Brain microvascular endothelial cell (primary cell): ENCODE measurements around the gene KLF6.

ENCODE experiments used
- DNase-seq: peaks from one replicate; pipeline ENCODE4 v3.0.0-alpha.2; 2020
- H3K27ac ChIP-seq: fragments of 250-450 bp; sonication (Bioruptor Pico); 2 replicates; pipeline ENCODE4 v1.5.1; 2020; ENCODE audit warnings: mild to moderate bottlenecking, moderate library complexity
- H3K27me3 ChIP-seq: fragments of 250-450 bp; sonication (Bioruptor Pico); replicated peaks from 2 replicates; pipeline ENCODE4 v1.5.1; 2020; ENCODE audit warnings: mild to moderate bottlenecking
- H3K36me3 ChIP-seq: fragments of 250-450 bp; sonication (Bioruptor Pico); replicated peaks from 2 replicates; pipeline ENCODE4 v1.5.1; 2020; ENCODE audit warnings: mild to moderate bottlenecking
- H3K4me3 ChIP-seq: 2 replicates; pipeline ENCODE4 v1.5.1; 2011; ENCODE audit warnings: low read depth, mild to moderate bottlenecking, control low read depth, low read length, moderate library complexity
- CTCF ChIP-seq: IDR thresholded peaks from 2 replicates; pipeline ENCODE4 v1.5.1; 2011; ENCODE audit warnings: low read depth, mild to moderate bottlenecking, moderate library complexity, low read length, control low read depth, inconsistent platforms; ENCODE audit errors: missing control alignments
- in situ Hi-C: cut with HindIII; loops from 2 replicates; pipeline ENCODE4 v1.10.0; 2017; ENCODE audit warnings: low sequenced_read_pairs, low pct_ligation_motif_present

KLF6 gene

GRCh38 chr10:3781468-3782145 lies 3.4 kb downstream of the KLF6 start:
- DNase-seq, result peak; percentile 60

GRCh38 chr10:3780771-3781467 lies 4.1 kb downstream of the KLF6 start:
- in situ Hi-C loops, result no loop called here
- Histone ChIP-seq H3K27ac (peak overlapping the region; percentile 97), H3K4me3 (peak overlapping the region; percentile 98), H3K27me3 (no peaks in the 10 kb centered on the region), H3K36me3 (peaks cover 79% of the 10 kb centered on the region)
- TF ChIP-seq CTCF, result no peak
- no peak for DNase-seq

More at GRCh38 chr10:3781468-3782145, 3.4 kb downstream of the KLF6 start:
- in situ Hi-C loops, result no loop called here
- Histone ChIP-seq H3K36me3 (peaks cover 74% of the 10 kb centered on the region), H3K27me3 (no peaks in the 10 kb centered on the region), H3K27ac (peak overlapping the region; percentile 97), H3K4me3 (peak overlapping the region; percentile 98)
- TF ChIP-seq CTCF, result peak; percentile 72

GRCh38 chr10:3780021-3780770 lies 4.8 kb downstream of the KLF6 start:
- Histone ChIP-seq H3K36me3 (peaks cover 84% of the 10 kb centered on the region), H3K27me3 (no peaks in the 10 kb centered on the region), H3K27ac (peak overlapping the region; percentile 97), H3K4me3 (peak overlapping the region; percentile 98)
- in situ Hi-C loops, result no loop called here
- peak; percentile 63 for DNase-seq
- TF ChIP-seq CTCF, result no peak

- Histone ChIP-seq H3K36me3 (peaks cover 79% of the 10 kb centered on the region), H3K4me3 (peak overlapping the region; percentile 98), H3K27me3 (no peaks in the 10 kb centered on the region), H3K27ac (peak overlapping the region; percentile 97)
- in situ Hi-C loops, result no loop called here
- DNase-seq, result peak; percentile 51
- TF ChIP-seq CTCF, result no peak
These were observed 5.8 kb downstream of the KLF6 start for GRCh38 chr10:3779158-3779741.

GRCh38 chr10:3778692-3779157 lies 6.3 kb downstream of the KLF6 start:
- peak overlapping the region; percentile 97 for H3K27ac ChIP-seq
- H3K4me3 ChIP-seq, result peak overlapping the region; percentile 98
- TF ChIP-seq CTCF, result no peak
- in situ Hi-C loops, result no loop called here
- no peak for DNase-seq
- peaks cover 74% of the 10 kb centered on the region for H3K36me3 ChIP-seq
- no peaks in the 10 kb centered on the region for H3K27me3 ChIP-seq
